NCI-H774 (cell line): ENCODE measurements around the gene PEPD.

ENCODE experiments used
- DNase-seq: peaks from one replicate; lab custom pipeline; 2025; lab: John Stamatoyannopoulos, UW

The PEPD gene

DNA sequence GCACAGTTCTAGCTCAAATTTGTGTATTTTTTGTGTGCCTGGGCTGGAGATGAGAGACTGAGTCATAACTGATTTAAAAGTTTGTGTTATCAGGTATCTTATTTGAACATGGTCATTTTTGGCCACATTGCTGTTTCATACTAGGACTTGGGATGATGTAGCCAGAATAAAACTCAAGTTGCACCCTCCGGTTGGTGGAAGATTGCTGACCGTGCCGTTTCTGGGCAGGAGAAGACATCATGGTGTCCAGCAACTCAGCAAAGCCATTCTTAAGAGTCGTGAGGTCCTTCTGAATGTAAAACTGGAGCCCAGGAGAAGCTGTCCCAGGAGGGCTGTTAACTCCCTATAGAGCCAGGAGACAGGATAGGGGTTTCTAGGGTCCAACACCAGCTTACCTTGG, 140.5 kb downstream of the PEPD start:
- DNase-seq: no peak

GRCh38 chr19:33379151-33379829, 142.3 kb downstream of the PEPD start:
- no peak for DNase-seq

DNA sequence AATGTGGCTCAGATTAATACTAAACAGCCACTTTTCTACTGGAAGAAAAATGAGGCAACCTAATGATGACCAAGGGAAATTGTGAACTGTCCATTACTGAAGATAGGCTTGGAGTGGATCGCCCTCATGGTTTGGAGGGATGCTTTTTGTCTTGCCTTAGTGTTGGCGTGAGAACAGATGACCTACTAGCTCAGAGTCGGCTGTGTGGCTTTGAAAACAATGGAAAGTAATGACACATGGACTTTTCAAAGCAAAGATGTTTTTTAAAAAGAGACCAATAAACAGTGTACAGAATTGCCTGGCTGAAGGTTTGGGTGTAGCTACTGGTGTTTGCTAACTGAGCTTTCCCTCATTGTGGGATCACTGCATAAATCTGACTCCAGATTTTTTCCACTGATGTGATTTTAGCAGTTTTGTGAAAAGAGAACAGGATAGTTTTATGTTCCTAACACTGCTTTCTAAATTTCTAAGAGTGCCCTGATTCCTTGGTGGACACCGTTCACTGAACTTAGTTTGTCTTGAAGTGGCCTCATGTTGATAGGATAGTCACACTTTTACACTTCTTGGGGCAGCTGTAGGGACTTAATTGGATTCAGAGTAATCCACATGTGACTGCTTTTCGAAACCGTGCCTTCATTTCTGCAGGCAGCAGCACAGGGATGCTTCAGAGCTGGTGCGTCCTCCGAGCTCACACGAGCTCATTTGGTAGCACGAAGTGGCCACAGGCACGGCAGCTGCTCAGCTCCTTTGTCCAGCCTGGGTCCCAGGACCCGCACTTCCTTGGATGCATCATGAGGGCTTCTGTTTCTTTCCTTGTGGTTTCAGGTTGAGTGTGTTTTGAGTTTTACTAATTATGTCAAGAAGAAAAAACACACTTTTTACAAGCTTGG, 143.8 kb downstream of the PEPD start:
- no peak for DNase-seq

DNA sequence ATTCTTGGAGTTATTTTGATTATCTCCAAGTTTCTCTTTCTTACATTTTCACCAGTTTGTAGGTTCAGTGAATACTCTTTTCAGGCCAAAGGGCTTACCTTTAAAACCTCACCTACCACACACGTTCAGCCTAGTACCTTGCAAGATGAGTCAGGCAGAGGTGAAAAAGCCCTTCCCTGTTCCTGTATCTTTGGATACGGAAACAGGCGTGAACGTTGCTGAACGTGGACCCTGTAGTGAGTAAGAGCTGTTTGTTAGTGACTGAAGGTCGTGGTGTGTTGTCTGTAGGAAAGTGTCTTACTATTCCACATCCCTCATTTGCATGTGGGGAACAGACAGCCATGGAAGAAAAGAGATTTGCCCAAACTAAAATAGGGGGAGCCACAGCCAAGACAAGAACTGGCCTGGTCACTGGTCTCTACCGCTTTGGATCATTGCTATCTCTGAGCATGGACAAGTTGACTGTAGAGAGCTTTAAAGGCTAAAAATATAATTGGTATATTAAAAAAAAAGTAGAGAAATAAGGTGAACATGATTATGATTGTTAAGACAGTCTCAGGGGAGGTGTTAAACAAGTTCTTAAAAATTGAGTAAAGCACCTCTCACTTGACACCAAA, 144.5 kb downstream of the PEPD start:
- DNase-seq: no peak

DNA sequence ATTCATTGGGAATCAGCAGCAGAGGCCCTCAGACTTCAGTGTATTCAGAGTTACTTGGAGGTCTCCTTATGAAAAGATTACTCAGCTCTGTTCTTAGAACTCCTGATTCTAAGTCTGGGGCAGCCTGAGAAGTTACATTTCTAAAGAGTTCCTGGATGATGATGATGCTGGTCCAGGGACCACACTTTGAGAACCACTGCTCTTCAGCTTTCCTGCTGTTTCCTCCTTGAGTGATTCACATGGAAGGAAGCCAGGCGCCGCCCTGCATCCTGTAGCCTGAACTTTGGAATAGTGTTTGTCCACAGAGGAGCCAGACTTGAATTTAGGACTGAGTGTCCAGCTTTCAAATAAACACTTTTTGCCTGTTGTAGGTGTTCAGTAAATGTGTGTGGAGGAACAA, 145.2 kb downstream of the PEPD start:
- no peak for DNase-seq

DNA sequence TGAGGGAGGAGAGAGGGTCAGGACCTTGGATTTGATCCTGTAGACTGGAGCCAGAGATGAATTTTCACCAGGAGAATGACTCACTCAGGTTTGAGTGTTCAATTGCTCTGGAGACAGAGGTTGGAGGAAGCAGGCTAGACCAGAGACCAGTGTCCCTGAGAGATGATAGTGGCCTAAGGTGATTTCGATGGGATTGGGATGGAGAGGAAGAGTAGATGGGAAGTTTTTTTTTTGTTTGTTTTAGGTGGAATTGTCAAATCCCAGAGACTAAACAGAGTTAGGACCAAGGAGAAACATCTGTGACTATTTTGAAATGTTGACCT, 145.8 kb downstream of the PEPD start:
- DNase-seq: no peak

- no peak for DNase-seq
These were observed 146.3 kb downstream of the PEPD start for GRCh38 chr19:33375156-33375836.

DNA sequence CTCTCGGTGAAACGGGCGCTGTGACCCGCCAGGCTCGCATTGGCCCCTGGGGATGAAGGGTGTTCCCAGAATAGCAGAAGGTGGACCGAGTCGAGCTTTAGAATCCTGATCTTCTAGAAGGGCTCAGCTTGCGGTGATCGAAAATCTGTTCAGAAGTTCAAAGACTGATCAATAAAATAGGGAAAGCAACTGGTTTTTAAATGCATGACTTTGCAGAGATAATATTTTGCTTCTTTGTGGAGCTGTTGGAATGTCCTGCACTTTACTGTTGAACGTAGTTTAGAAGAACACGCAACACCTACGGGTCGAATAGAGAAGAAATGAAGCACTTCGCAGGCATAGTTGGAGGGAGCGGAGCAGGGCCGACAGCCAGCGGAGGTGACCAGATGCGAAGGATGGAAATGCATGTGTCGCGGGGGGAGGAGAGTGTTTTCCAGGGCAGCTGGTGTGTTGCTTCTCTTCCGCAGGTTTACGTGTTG, 147.3 kb downstream of the PEPD start:
- no peak for DNase-seq

GRCh38 chr19:33373453-33374235, 147.9 kb downstream of the PEPD start, which contains the start of gene CEBPG:
Gene CEBPG (plus strand): TSS chr19:33373709. CDS start chr19:33379240, 5,531 bp downstream.
- DNase-seq: peak; percentile 88

DNA sequence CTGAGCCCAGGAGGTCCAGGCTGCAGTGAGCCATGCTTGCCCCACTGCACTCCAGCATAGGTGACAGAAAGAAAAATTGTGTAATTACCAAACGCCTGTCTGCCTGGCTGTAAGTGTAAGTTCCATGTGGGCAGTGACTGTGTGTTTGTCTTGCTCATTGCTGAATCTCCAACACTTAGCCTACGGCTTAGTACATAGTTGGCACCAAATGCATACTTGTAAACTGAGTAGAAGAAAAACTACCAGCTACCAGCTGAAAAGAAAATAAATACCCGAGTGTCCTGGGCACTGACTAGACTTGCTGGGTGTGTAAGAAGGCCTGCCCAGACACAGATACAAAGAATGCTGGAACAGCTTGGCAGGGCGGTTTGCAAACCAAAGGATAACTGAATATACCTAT, 150.8 kb downstream of the PEPD start:
- no peak for DNase-seq

- no peak for DNase-seq
These were observed 153.3 kb downstream of the PEPD start for GRCh38 chr19:33368074-33368864.

DNA sequence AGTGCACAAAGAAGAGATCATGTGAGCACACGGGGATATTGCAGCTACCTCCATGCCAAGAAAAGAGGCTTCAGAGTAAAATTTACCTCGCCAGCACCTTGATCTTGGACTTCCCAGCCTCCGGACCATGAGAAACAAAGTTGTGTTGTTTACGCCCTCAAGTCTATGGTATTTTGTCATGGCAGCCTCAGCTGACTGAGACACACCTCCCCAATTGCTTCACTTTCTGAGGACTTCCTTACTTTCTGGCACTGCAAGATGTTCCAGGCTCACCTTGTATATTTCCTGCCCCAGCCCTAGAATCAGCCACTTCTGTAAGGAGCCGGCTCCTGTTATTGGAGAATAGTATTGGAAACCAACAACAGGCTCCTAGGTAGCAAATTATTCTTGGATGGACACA, 154.7 kb downstream of the PEPD start:
- DNase-seq: no peak

GRCh38 chr19:33366127-33366526, 155.5 kb downstream of the PEPD start:
- DNase-seq: no peak

- no peak for DNase-seq
These were observed 155.9 kb downstream of the PEPD start for GRCh38 chr19:33365691-33366090.

- DNase-seq: no peak
These were observed 158.1 kb downstream of the PEPD start for GRCh38 chr19:33363476-33363875.

- DNase-seq: no peak
These were observed 158.9 kb downstream of the PEPD start for GRCh38 chr19:33362508-33363228.

- no peak for DNase-seq
These were observed 162.0 kb downstream of the PEPD start for GRCh38 chr19:33359581-33359980.

DNA sequence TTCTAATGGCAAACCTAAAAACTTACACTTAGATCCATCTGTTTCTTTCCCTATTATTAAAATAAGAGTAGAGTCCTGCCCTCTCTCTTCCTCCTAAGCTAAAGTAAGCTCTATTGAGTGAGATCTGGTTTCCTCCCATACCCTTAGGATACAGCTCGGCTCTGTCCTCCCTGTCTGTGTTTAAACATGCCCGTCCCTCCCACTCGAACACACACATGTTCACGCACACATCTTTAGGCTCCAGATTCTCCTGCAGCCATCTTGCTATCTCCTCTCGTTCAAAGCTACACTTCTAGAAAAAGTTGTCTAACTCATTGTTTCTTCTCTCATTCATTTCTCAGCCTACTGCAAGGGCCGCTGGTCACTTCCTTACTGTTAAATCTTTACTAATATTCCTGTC, 163.2 kb downstream of the PEPD start:
- no peak for DNase-seq

DNA sequence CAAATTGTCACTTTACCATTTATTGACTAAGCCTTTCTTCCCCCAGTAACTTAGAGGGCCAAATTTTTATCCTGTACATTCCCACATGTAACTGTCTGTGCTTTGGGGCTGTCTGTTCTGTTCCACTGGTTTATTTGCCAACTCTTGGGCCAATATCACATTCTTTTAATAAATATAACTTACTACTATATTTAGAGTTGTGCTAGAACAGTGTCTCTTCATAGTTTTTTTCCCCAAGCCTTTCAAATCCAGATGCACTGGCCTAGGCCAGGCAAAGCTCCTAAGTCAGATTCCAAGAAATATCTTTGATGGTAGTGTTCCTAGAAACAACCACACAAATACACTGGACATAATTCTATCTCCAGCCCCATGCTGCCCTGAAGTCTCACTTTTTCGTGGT, 164.0 kb downstream of the PEPD start:
- DNase-seq: no peak

DNA sequence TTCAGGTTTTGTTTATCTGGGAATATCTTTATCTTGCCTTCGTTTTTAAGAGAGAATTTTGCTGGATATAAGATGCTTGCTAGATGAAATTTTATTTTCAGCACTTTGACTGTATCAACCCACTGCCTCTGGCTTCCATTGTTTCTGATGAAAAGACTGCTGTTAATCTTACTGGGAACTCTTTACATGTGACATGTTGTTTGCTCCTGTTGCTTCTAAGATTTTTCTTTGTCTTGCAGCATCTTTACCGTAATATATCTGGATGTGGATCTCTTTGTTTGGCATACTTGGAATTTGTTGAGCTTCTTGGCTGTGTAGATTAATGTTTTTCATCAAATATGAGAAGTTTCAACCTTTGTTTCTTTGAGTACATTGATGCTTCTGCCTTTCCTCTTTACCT, 166.1 kb downstream of the PEPD start:
- no peak for DNase-seq
